Superior temporal gyrus (tissue), 1 donor: ENCODE results near the gene EMID1.
"Not testable (repeated sequence)": the region's sequence is repeated elsewhere in the genome, so short reads cannot be mapped to it uniquely, and the experiment has no call there.

Source experiments
- DNase-seq: peaks from one replicate; pipeline ENCODE4 v3.0.0-alpha.2; 2016; ENCODE audit errors: extremely low spot score

EMID1 gene

DNA sequence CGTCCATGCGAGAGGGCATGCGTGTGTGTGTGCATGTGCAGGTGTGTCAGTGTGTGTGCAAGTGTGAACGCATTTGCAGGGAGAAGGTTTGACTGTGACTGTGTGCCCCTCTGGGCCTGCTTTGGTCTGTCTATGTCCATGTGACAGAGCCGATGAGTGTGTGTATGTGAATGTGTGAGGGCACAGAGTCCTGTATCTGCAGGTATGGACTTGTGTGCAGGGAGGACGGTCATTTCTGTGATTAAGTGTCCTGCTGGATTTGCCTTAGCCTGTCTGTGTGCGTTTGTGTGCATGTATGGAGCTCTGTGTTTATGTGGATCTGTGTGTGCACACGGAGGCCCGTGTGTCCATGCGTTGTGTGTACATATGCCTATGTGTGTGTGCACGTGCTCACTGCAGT, 5.4 kb downstream of the EMID1 start:
- no peak for DNase-seq

DNA sequence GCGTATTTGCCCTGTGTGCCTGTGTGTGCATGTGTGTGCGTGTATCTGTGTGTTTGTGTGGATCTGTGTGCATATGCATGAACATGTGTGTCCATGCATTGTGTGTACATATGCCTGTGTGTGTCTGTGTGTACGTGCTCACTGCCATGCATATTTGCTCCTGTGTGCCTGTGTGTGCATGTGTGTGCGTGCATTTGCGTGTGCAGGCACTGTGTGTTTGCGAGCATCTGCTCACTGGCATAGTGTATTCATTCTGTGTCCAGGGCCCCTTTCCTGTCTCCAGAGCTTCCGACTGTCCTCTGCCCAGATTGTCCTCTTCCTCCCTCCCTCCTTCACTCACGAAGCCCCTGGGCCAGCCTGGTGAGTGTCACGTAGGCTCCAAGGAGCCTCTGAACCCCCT, 5.8 kb downstream of the EMID1 start:
- DNase-seq, result no peak

DNA sequence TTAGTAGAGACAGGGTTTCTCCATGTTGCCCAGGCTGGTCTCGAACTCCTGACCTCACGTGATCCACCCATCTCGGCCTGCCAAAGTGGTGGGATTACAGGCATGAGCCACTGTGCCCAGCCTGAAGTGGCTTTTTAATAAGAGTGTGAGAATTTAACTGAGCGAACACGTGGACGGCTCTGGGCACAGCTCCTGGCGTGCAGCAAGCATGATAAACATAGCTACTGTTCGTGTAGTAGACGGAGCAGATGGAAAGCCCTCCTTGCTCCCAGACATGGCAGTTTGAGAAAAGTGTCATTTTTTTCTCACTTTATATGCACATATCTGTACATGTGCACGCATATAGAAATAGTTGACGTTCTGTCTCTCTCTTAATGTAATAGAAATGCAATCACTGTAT, 7.0 kb downstream of the EMID1 start:
- peak; percentile 57 for DNase-seq

DNA sequence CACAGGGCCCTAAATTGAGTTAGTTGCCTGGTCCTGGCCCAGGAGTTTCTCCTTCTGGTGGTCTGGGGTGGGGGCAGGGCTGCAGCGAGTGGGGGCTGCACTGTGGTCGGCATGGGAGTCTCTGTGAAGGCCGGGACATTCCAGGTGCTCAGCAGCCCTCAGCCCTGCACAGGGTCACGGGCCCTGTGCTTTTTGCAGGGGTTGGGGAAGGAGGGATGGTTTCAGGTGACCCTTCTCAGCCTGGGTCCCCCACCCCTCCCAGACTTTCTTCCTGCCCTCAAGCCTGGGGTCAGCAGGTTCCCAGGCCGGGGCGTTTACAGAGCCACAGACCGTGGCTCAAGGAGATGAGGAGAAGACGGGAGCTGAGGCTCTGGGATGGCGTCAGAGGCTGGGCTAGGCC, 7.8 kb downstream of the EMID1 start:
- no peak for DNase-seq

DNA sequence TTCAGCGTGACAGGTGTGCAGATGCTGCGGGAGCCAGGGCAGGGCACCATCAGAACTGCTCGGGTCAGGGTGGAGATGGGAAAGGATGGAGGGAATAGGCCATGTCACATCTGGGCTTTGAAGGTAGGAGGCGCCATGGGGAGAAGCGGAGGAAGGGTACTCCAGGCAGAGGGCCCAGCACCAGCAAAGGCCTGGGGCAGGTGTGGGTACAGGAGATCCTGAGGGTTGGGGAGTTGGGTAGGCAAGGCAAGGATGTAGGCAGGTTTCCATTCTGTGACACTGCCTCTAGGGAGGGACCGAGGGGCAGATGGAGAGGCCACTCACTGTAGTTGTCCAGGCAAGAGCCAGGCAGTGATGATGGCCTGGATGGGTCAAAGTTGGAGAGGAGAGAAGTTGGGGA, 8.5 kb downstream of the EMID1 start:
- DNase-seq, result no peak

DNA sequence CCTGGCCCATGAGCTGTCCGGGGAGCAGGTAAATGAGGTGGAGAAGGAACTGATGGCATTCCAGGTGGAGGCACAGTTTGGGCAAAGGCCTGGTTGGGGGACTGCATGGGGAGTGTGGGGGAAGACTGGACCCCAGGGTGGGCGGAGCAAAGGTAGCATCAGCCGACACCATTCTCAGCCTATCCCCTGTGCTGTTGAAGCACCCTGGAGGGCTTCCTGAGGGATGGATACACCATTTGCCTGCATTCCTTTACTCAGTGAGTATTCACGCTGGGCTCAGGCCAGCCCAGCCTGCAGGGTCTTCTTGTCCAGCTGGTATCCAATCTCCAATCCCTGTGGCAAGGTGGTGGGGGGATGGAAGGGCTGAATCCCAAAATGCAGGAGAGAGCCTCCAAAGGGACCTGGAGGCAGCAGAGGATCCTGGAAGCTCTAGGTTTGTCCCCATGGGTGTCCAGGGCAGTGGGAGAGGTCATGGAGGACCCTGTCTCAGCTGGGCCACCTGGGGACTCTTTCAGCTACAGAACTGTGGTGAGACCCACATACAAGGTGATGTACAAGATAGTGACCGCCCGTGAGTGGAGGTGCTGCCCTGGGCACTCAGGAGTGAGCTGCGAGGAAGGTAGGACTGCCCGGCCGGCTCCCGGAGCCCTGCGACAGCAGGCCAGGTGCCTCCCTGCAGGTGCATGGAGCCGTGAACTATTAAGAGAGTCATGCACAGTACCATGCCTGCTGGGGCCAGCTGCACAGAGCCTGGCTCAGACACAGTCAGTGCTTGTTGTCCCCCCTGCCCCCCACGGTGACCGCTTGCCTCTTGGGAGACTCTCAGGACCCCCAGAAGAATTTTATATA, 9.5 kb downstream of the EMID1 start:
- DNase-seq, result no peak

DNA sequence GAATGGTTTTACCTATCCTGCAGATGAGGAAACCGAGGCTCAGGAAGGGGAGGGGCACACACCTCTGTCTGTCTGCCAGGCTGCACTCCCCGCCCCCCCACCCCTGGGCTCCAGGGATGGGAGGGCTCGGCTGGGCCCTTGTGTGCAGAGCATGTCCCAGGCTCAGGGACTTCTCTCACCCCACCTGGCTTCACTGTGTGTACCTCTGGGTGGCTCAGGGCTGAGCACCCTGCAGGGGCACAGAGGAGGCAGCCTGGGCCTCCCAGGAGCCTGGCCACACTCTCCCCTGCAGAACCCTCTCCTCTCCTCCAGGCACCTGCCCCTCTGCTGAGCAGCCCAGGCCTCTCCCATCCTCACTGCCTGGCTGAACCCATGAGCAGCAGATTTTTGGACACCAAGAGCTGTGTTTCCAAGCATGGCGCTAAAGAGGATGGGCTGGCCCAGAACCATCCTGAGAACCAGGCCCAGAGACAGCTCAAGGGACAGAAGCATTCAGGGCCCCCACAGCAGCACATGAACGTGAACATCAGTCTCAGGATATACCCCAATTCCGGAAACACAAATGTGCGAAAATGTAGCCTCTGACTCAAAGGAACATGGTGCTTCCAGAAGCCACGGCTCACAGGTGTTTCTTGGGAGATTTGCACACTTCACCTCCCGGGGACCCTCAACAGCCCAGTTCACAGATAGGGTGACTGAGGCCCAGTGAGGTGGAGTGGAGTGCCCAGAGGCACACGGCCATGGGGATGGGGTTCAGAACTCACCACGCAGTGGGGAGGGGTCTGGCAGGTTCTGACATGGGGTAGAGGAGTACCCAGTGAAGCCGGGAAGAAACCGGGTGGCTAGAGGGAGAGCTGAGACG, 10.5 kb downstream of the EMID1 start:
- DNase-seq, result no peak

DNA sequence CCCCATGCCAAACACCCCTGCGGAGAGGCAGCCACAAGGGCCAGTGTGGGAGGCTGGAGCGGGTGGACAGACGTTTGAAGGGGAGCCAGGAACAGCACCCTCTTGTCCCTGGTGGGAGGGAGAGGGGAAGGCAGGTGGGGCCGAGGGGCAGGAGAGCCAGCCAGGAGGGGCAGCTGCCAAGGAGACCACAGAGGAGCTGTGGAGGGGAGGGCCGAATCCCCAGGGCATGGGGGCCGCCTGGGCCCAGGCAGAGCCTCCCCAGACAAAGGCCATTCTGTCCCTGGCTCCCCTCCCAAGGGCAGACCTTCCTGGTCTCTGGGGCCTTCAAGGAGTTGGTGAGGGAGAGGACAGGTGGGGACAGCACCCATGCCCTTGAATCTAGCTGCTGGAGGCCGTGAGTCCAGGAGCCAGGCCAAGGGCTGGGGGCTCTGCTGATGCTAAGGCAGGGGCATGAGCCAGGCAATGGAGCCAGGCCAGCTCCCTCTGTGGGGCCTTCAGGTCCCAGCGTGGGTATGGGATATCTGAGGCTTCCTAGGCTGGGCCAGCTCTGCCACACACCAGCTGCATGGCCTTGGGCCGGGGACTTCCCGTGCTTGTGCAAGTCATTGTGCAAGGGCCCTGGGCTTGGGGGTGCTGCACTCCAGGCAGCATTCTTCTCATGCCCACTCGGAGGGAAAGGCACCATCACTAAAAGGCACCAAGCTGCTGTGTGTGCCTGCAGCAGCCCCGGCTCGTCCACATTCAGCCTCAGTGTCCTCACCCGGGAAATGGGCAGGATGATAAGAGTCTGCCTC, 11.4 kb downstream of the EMID1 start:
- DNase-seq, result no peak

DNA sequence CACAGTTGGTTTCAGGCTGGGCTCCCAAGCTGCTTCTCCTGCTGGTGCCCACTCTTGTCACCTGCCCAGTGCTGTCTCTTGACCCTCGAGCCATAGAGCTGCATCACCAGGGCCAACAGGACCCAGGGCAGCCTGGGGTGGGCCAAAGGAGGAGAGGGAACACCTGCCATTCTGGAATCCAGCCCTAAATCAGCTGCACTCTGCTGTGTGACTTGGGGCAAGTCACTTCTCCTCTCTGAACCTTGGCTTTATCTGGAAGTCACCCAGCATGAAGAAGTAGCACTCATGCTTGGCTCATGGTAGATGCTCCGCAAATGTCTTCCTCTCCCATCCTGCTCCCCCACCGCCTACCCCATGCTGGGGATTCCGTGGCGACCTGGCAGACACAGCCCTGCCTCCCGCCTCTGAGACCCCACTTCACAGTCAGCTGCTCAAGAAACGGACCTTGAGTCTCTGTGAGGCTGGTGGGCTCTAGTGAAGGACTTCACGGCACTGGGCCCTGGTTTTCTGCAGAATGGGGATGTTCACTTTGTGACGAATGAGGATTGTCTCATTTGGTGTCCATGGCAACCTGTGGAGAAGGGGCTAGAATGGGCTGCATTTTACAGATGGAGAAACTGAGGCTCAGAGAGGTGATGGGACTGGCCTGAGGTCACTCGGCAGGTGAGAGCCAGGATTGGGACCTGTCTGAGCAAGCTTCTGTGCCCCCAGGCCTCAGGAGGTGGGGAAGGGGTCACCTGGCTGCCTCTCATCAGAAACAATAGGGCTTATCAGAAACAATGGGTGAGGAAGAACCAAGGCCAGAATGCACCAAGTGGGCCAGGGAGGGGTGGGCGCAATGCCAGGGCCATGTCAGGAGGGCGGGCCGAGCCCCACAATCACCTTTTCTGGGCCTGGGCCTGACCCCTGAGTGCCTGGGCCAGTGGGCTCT, 12.4 kb downstream of the EMID1 start:
- no peak for DNase-seq

DNA sequence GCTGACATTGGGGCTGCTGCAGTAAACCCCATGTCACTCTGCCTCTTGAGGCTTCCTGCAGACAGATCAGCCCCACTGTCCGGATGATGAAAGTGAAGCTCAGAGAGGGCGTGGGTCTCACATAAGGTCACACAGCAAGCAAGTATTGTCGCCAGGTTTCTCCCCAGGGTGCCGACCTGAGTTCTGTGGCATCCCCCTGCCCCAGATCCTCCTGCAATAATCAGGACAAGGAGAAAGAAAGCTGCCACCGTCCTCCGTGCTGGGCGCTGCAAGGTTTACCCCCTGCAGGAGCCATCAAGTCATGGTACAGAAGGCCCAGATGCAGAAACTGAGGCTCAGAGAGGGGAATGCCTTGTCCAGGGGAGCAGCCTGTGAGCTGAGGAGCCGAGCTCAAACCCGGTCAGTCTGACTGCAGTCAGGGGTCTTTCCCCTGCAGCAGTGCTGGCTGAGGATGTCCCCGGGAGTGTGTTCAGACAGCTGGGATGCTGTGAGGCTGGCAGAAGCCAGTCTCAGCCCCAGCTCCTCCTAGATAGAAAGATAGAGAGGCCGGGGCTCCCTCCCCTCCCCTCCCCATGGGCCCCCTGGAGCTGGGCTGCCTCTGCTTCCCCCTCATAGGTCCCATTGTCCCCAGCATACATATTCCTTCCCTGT, 13.2 kb downstream of the EMID1 start:
- DNase-seq, result no peak

DNA sequence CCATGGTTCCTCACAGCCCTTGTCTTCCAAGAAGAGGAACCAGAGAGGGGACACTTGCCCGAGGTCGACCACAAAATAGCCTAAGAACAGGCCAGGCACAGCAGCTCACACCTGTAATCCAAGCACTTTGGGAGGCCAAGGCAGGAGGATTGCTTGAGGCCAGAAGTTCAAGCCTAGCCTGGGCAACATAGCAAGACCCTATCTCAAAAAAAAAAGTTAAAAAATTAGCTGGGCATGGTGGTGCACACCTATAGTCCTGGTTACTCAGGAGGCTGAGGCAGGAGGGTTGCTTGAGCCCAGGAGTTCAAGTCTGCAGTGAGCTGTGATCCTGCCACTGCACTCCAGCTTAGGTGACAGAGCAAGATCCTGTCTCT, 13.7 kb downstream of the EMID1 start:
- not testable (repeated sequence) for DNase-seq

DNA sequence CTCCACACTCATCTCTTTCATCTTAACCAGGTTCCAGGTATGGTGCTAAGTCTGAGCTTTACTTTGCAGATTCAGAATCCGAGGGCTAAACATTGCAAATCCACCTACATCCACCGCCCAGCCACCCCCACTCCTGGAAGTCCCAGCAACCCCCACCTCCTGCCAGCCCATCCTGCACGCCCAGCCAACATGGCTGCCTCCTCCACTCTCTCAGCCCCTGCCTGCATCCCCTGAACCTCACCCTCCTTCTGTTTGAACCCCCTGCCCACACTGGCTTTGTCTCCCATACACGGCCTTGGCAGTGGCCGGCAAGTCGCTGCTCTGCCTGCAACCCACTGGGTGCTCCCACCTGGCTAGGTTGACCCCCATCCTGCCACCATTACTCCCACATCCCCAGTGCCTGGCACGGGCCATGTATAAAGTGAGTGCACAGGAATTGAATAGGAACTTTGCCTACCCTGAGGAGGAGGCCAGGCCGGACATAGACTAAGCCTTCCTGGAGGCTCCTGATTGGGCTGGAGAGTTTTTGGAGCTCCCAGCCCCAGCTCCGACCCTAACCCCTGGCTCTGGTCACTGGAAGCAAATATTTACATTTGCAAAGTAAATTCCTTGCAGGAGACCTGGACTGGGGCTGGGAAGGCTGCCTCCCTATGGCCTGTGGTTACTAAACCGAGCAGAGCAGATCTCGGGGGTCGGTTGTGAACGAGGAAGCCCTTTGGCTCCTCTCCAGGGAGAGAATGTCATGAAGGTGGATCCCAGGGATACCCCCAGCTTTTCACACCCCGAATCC, 14.4 kb downstream of the EMID1 start:
- no peak for DNase-seq

DNA sequence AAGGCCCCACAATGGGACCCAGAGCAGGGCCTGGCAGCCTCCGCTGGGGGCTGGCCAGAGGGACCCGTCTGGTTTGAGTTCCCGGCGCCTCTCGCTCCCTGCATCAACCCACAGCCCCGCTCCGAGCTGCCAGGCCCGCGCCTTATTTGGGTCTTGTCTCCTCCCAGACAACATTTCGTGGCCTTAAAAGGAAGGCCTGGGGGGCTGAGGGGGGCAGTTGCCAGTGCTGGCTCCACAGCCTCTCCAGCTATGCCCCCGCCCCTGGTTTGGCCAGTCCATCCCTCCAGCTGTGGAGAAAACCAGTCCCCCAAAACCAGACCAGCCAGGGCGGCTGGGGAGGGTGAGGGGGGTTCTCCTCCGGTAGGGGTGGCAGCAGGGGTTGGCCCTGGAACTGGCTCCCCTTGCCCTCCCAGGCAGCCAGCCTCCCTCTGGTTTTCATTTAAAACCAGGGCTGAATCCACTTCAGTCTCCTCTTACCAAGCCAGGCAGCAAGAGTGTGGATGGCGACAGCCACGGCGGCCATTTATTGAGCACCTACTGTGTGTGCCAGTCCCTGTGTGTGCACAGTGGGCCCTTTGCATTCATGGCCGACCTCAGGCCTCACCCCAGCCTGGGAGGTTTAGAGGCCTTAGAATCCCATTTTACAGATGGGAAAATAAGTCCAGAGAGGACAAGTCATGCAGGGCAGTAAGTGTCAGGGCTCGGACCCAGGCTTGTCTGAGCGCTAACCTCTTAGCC, 18.6 kb downstream of the EMID1 start:
- DNase-seq, result no peak

DNA sequence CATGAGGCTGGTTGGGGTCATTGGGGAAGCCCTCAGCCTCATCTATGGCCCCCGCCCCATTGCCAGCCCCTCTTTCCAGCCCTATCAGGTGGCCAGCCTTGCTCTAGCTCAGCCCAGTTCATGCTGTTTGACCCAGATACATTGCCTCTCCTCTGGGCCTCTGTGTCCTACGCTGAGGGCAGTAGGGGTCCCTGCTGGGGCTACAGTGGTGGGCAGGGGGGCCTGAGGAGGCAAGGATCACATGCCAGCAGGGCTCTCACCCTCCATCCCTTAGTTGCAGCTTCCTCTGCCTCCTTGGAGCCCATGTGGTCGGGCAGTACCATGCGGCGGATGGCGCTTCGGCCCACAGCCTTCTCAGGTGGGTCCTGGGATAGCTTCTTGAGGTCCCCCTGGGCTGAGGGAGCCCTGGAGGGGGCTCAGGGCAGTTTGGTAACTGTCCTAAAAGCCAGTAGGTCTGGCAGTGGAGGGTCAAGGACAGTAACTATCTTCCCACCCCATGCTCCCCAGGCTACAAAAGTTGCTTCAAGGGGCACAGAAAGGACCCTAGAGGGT, 19.2 kb downstream of the EMID1 start:
- no peak for DNase-seq

DNA sequence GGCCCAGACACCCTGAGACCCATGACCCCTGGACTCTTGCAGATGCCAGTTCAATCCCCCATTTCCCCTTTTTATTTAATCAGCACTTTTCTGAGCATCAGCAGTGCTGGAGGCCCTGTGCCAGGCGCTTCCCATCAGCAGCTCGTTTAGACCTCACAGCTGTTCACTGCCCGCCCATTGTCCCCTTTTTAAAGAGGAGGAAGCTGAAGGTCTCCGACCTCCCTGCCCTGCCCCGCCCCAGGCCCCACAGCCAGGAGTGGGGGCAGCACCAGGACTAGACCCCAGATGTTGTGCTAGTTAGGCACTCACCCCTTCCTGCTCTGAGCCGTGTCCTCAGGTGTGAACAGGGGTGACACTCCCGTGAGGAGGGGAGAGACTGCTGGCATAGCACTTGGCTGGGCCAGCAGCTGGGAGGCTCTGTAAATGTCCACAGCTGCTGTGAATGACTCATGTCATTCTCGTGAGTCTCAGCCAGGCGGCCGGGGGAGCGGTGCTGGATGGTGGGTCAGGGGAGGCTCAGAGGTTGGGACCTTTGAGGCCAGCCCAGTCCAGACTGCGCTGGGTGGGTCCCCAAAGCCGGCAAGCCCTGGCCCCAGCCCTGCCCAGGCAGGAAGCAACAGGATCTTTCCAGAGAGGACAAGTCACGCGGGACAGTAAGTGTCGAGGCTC, 19.9 kb downstream of the EMID1 start:
- no peak for DNase-seq

DNA sequence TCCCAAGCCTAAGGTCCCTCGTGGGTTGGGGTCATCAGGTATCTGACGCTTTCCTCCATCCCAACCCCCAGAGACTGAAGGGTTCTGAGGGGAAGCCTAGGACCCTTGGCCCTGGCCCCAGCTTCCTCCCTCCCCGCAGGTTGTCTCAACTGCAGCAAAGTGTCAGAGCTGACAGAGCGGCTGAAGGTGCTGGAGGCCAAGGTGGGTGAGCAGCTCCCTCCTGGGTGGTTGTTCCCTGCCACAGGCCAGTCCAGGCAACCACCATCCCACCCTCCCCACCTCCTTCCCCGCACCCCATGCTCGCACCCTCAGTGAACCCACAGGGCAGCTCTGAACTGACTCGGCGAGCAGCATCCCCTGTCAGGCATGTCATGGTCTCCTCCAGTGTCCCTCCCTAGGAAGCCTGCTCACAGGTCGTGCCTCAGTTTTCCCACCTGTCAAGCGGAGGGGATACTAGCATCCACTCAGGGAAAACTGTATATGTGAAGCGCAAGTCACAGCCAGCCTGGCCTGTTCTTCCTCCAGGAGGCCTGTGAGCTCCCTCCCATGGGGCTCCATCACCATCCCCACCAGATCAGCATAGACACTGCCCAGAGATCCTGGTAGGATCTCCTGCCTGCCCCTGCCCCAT, 20.8 kb downstream of the EMID1 start:
- DNase-seq, result no peak

DNA sequence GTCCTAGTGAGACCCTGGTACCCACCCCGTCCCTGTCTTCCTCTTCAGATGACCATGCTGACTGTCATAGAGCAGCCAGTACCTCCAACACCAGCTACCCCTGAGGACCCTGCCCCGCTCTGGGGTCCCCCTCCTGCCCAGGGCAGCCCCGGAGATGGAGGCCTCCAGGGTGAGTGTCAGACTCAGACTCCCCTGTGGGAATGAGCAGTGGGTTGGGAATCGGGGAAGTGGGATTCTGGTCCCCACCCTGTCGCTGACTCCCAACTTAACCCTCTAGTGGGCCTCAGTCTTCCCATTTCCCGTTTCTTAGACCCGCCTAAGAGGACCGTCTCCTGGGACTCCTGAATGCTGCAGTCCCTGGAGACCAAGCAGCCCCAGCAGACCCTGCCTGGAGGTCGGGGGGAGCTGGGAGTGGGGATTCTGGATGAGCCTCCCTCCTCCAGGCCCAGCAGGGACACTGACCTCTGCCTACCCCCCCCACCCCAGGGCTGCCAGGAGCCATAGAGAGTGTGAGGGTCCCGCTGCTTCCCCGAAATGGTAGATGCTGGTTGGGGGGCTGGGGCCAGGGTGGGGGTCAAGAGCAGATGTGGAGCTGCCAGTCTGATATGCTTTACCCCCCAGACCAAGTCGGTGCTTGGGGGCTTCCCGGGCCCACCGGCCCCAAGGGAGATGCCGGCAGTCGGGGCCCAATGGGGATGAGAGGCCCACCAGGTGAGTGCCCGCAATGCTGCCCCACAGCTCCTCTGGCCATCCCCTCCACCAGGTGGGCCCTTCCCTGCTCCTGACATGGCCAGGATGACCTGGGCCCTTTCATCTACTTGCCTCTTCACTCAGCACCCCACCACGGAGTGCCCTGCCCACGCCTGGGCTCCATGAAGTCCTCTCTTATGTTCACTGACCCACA, 25.5 kb downstream of the EMID1 start:
- DNase-seq, result no peak
